ENCODE results near the gene ACYP2.

The ACYP2 gene

DNA sequence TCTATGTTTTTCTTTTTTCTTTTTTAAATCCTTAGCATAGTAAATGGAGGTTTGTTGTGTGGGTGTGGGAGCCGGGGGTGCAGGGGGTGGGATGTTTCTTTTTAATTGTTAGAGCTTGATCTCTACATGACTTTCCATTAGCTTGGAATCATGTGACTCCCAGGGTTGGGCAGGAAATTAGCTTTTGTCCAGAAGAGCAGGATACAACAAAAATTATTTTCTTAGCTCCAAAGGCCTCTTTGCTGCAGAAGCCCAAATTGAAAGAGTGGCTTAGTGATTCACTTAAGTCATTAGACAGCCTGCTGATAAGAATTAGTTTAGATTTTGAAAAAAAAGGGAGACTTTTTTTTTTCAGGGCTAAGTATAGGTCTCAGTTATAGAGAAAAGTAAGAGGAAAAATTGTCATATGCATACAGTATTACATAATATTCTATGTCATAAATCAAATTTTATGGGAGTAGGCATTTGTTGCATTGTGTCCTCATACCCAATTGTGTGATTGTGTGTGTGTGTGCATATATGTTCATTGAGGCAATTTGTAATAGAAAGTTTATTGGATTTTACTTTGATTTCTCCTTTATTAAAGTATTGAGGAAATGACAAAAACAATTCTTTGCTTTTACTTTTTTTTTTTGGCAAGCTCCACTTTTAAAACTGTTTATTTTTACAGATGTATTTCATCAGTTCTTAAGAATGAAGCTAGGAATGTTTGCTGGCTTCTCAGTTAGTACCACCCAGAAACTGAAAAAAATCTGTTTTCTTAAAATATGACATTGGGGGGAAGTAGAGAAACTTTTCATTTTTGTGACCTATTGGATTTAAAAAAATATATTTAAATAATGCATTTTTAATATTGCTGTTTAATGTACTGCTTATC lies 93.2 kb downstream of the ACYP2 start:
- H3K4me1 ChIP-seq (ENCODE audit: control extremely low read depth in 1 of 4, control insufficient read depth in 4 of 4, insufficient read depth in 4 of 4, low read length in 3 of 4) = peaks cover 0 to 3% (median 0%) of the 10 kb centered on the region in 4 experiments
- ChIA-PET CTCF (interaction anchor here (0.9 to 4.1 kb wide), 5 partner anchors 12 to 294 kb away, joined by 3 to 26 read pairs (median 5); no protein-coding TSS in a partner anchor), POLR2A (interaction anchor here (0.7 kb wide), 1 partner anchor 293 kb away, joined by 5 read pairs; no protein-coding TSS in a partner anchor)
- WGBS (ENCODE audit: insufficient coverage) = no CpG with 5 or more reads among the region's 1 CpG
- H3K27ac ChIP-seq (ENCODE audit: insufficient read depth in 1 of 2, low read depth in 1 of 2, low read length in 2 of 2, poor library complexity in 1 of 2, severe bottlenecking in 2 of 2) = no peak overlapping the region
- peak in 2 of 3 donors; percentile 9 to 12 for DNase-seq
- H3K4me3 ChIP-seq (ENCODE audit: control insufficient read depth in 1 of 7, extremely low read depth in 1 of 7, insufficient read depth in 4 of 7, low read depth in 2 of 7, low read length in 6 of 7) = no peak overlapping the region
- H3K36me3 ChIP-seq (ENCODE audit: control insufficient read depth in 4 of 4, insufficient read depth in 4 of 4, low read length in 3 of 4) = no peaks in the 10 kb centered on the region
- peaks cover 0 to 2% (median 0%) of the 10 kb centered on the region in 5 experiments for H3K9me3 ChIP-seq (ENCODE audit: control extremely low read depth in 1 of 5, control insufficient read depth in 4 of 5, insufficient read depth in 2 of 5, low read depth in 1 of 5, low read length in 4 of 5)
- H3K27me3 ChIP-seq (replicated peaks in 2 of 5; ENCODE audit: control insufficient read depth in 4 of 5, insufficient read depth in 5 of 5, low read length in 4 of 5) = no peaks in the 10 kb centered on the region

- no peak overlapping the region for H3K27ac ChIP-seq (ENCODE audit: insufficient read depth in 1 of 2, low read depth in 1 of 2, low read length in 2 of 2, poor library complexity in 1 of 2, severe bottlenecking in 2 of 2)
- WGBS (ENCODE audit: insufficient coverage) = 100% methylated on average over 3 of the region's 3 CpGs
- H3K4me1 ChIP-seq (ENCODE audit: control extremely low read depth in 1 of 4, control insufficient read depth in 4 of 4, insufficient read depth in 4 of 4, low read length in 3 of 4) = peaks cover 0 to 3% (median 0%) of the 10 kb centered on the region in 4 experiments
- ChIA-PET CTCF (interaction anchor here (1.1 to 2.1 kb wide), 2 partner anchors 13 to 18 kb away, joined by 3 to 7 read pairs; no protein-coding TSS in a partner anchor), POLR2A (interaction anchor here (0.7 kb wide), 1 partner anchor 292 kb away, joined by 5 read pairs; no protein-coding TSS in a partner anchor)
- H3K9me3 ChIP-seq (ENCODE audit: control extremely low read depth in 1 of 5, control insufficient read depth in 4 of 5, insufficient read depth in 2 of 5, low read depth in 1 of 5, low read length in 4 of 5) = peaks cover 0 to 4% (median 0%) of the 10 kb centered on the region in 5 experiments
- no peaks in the 10 kb centered on the region for H3K36me3 ChIP-seq (ENCODE audit: control insufficient read depth in 4 of 4, insufficient read depth in 4 of 4, low read length in 3 of 4)
- H3K4me3 ChIP-seq (ENCODE audit: control insufficient read depth in 1 of 7, extremely low read depth in 1 of 7, insufficient read depth in 4 of 7, low read depth in 2 of 7, low read length in 6 of 7) = no peak overlapping the region
- no peaks in the 10 kb centered on the region for H3K27me3 ChIP-seq (replicated peaks in 2 of 5; ENCODE audit: control insufficient read depth in 4 of 5, insufficient read depth in 5 of 5, low read length in 4 of 5)
- no peak for DNase-seq
Observed at GRCh38 chr2:54209379-54209778, 94.0 kb downstream of the ACYP2 start.

DNA sequence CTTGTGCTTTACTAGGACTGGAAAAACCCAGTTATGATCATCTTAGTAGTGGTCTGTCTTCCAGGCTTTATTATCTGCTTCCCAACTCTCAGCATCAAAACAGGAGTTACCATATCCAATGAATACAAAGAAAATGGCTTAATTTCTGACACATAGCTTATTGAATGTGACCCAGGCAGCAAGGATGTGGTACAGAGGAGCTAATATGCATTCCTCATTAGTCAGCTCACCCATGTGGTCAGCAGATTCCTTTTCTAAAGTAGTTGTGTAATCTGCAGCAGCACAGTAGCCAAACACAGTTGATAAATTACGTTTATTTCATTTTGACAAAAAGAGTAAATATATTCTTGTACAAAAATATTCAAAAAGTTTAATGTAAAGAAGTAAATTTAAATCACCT lies 97.0 kb downstream of the ACYP2 start:
- Histone ChIP-seq H3K4me1 (ENCODE audit: control extremely low read depth in 1 of 4, control insufficient read depth in 4 of 4, insufficient read depth in 4 of 4, low read length in 3 of 4) (peaks cover 0 to 3% (median 0%) of the 10 kb centered on the region in 4 experiments), H3K4me3 (ENCODE audit: control insufficient read depth in 1 of 7, extremely low read depth in 1 of 7, insufficient read depth in 4 of 7, low read depth in 2 of 7, low read length in 6 of 7) (no peak overlapping the region), H3K36me3 (ENCODE audit: control insufficient read depth in 4 of 4, insufficient read depth in 4 of 4, low read length in 3 of 4) (no peaks in the 10 kb centered on the region), H3K27me3 (replicated peaks in 2 of 5; ENCODE audit: control insufficient read depth in 4 of 5, insufficient read depth in 5 of 5, low read length in 4 of 5) (no peaks in the 10 kb centered on the region), H3K9me3 (ENCODE audit: control extremely low read depth in 1 of 5, control insufficient read depth in 4 of 5, insufficient read depth in 2 of 5, low read depth in 1 of 5, low read length in 4 of 5) (peaks cover 0 to 4% (median 2%) of the 10 kb centered on the region in 5 experiments), H3K27ac (ENCODE audit: insufficient read depth in 1 of 2, low read depth in 1 of 2, low read length in 2 of 2, poor library complexity in 1 of 2, severe bottlenecking in 2 of 2) (no peak overlapping the region)
- WGBS (ENCODE audit: insufficient coverage) = no CpG with 5 or more reads among the region's 1 CpG
- no peak for DNase-seq
- ChIA-PET CTCF (no interaction called here), POLR2A (no interaction called here)

GRCh38 chr2:54213082-54213481 lies 97.7 kb downstream of the ACYP2 start:
- Histone ChIP-seq H3K36me3 (ENCODE audit: control insufficient read depth in 4 of 4, insufficient read depth in 4 of 4, low read length in 3 of 4) (no peaks in the 10 kb centered on the region), H3K9me3 (ENCODE audit: control extremely low read depth in 1 of 5, control insufficient read depth in 4 of 5, insufficient read depth in 2 of 5, low read depth in 1 of 5, low read length in 4 of 5) (peaks cover 0 to 4% (median 2%) of the 10 kb centered on the region in 5 experiments), H3K4me1 (ENCODE audit: control extremely low read depth in 1 of 4, control insufficient read depth in 4 of 4, insufficient read depth in 4 of 4, low read length in 3 of 4) (peaks cover 0 to 3% (median 0%) of the 10 kb centered on the region in 4 experiments), H3K27ac (ENCODE audit: insufficient read depth in 1 of 2, low read depth in 1 of 2, low read length in 2 of 2, poor library complexity in 1 of 2, severe bottlenecking in 2 of 2) (no peak overlapping the region), H3K4me3 (ENCODE audit: control insufficient read depth in 1 of 7, extremely low read depth in 1 of 7, insufficient read depth in 4 of 7, low read depth in 2 of 7, low read length in 6 of 7) (no peak overlapping the region), H3K27me3 (replicated peaks in 2 of 5; ENCODE audit: control insufficient read depth in 4 of 5, insufficient read depth in 5 of 5, low read length in 4 of 5) (no peaks in the 10 kb centered on the region)
- DNase-seq = no peak
- ChIA-PET CTCF (no interaction called here), POLR2A (no interaction called here)
- 100% methylated on average over 1 of the region's 4 CpGs for WGBS (ENCODE audit: insufficient coverage)

DNA sequence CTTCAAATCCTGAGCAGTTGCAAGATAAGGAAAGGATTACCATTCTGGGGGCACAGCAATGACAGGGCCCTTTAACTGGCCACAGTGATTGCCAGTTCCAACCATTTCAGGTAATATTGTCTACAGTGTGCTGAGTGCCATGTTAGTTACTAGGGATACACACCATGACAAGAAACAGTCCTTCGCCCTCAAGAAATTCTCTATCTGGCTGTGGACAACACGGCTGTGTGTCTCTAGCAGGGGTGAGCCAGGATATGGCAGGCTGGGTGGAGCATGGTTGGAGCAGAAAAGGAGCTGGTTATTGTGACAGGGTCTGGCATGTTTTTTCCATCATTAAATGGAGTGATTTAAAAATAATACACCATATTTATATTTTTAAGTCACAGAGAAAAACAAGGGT lies 109.6 kb downstream of the ACYP2 start:
- 100% methylated on average over 1 of the region's 2 CpGs for WGBS (ENCODE audit: insufficient coverage)
- POLR2A ChIA-PET = no interaction called here

DNA sequence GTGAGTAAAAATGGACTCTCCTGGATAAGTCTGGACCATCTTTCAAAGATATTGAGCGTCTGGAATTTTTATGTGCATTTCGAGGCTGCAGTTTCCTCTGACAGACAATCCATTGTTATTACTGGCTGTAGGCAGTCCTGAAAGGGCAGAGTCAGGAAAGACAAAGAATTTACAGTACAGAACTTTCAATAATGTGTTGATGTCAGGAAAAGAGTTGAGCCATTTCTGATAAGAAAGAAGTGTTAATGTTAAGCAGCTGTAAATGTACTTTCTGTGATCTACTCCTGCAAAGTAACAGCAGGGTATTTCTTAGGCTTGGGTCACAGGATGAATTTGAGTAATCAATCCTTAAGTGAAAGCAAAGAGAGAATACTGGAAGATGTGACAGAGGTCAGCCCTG lies 110.8 kb downstream of the ACYP2 start:
- DNase-seq = no peak
- WGBS (ENCODE audit: insufficient coverage) = 100% methylated on average over 2 of the region's 2 CpGs
- CTCF ChIA-PET = no interaction called here
- Histone ChIP-seq H3K4me1 (ENCODE audit: control extremely low read depth in 1 of 4, control insufficient read depth in 4 of 4, insufficient read depth in 4 of 4, low read length in 3 of 4) (no peaks in the 10 kb centered on the region), H3K36me3 (ENCODE audit: control insufficient read depth in 4 of 4, insufficient read depth in 4 of 4, low read length in 3 of 4) (no peaks in the 10 kb centered on the region), H3K4me3 (ENCODE audit: control insufficient read depth in 1 of 7, extremely low read depth in 1 of 7, insufficient read depth in 4 of 7, low read depth in 2 of 7, low read length in 6 of 7) (no peak overlapping the region), H3K9me3 (ENCODE audit: control extremely low read depth in 1 of 5, control insufficient read depth in 4 of 5, insufficient read depth in 2 of 5, low read depth in 1 of 5, low read length in 4 of 5) (peaks cover 0 to 2% (median 0%) of the 10 kb centered on the region in 5 experiments), H3K27ac (ENCODE audit: insufficient read depth in 1 of 2, low read depth in 1 of 2, low read length in 2 of 2, poor library complexity in 1 of 2, severe bottlenecking in 2 of 2) (no peak overlapping the region), H3K27me3 (replicated peaks in 2 of 5; ENCODE audit: control insufficient read depth in 4 of 5, insufficient read depth in 5 of 5, low read length in 4 of 5) (no peaks in the 10 kb centered on the region)
- POLR2A ChIA-PET = no interaction called here

More for the DNA sequence above, 109.6 kb downstream of the ACYP2 start:
- Histone ChIP-seq H3K36me3 (ENCODE audit: control insufficient read depth in 4 of 4, insufficient read depth in 4 of 4, low read length in 3 of 4) (no peaks in the 10 kb centered on the region), H3K27me3 (replicated peaks in 2 of 5; ENCODE audit: control insufficient read depth in 4 of 5, insufficient read depth in 5 of 5, low read length in 4 of 5) (no peaks in the 10 kb centered on the region), H3K9me3 (ENCODE audit: control extremely low read depth in 1 of 5, control insufficient read depth in 4 of 5, insufficient read depth in 2 of 5, low read depth in 1 of 5, low read length in 4 of 5) (peaks cover 0 to 2% (median 0%) of the 10 kb centered on the region in 5 experiments), H3K4me3 (ENCODE audit: control insufficient read depth in 1 of 7, extremely low read depth in 1 of 7, insufficient read depth in 4 of 7, low read depth in 2 of 7, low read length in 6 of 7) (no peak overlapping the region), H3K4me1 (ENCODE audit: control extremely low read depth in 1 of 4, control insufficient read depth in 4 of 4, insufficient read depth in 4 of 4, low read length in 3 of 4) (no peaks in the 10 kb centered on the region), H3K27ac (ENCODE audit: insufficient read depth in 1 of 2, low read depth in 1 of 2, low read length in 2 of 2, poor library complexity in 1 of 2, severe bottlenecking in 2 of 2) (no peak overlapping the region)
- CTCF ChIA-PET = no interaction called here
- no peak for DNase-seq

DNA sequence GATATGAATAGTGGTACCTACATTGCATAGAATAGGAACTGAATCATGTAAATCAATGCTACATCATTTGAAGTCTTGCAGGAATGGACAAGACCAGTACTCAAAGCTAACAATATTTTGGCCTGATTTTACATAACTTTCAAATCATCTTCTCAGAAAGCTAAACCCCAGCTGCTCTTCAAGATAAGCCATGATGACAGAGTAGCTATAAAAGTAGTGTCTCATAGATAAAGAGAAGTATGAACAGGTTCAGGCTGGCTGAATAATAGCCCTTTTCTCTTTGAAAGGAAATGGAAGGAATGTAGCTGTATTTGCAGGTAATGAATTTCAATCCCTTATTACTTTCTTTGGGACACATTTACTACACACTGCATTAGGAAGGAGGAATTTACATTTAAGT lies 112.4 kb downstream of the ACYP2 start:
- no peaks in the 10 kb centered on the region for H3K36me3 ChIP-seq (ENCODE audit: control insufficient read depth in 4 of 4, insufficient read depth in 4 of 4, low read length in 3 of 4)
- POLR2A ChIA-PET = no interaction called here
- no peak overlapping the region for H3K27ac ChIP-seq (ENCODE audit: insufficient read depth in 1 of 2, low read depth in 1 of 2, low read length in 2 of 2, poor library complexity in 1 of 2, severe bottlenecking in 2 of 2)
- H3K4me3 ChIP-seq (ENCODE audit: control insufficient read depth in 1 of 7, extremely low read depth in 1 of 7, insufficient read depth in 4 of 7, low read depth in 2 of 7, low read length in 6 of 7) = no peak overlapping the region
- peaks cover 0 to 5% (median 0%) of the 10 kb centered on the region in 5 experiments for H3K9me3 ChIP-seq (ENCODE audit: control extremely low read depth in 1 of 5, control insufficient read depth in 4 of 5, insufficient read depth in 2 of 5, low read depth in 1 of 5, low read length in 4 of 5)
- peak in 2 of 3 donors; percentile 5 to 28 for DNase-seq
- CTCF ChIA-PET = interaction anchor here (0.7 to 1.0 kb wide), 2 partner anchors 18 to 19 kb away, joined by 3 read pairs; no protein-coding TSS in a partner anchor
- H3K4me1 ChIP-seq (ENCODE audit: control extremely low read depth in 1 of 4, control insufficient read depth in 4 of 4, insufficient read depth in 4 of 4, low read length in 3 of 4) = no peaks in the 10 kb centered on the region
- no peaks in the 10 kb centered on the region for H3K27me3 ChIP-seq (replicated peaks in 2 of 5; ENCODE audit: control insufficient read depth in 4 of 5, insufficient read depth in 5 of 5, low read length in 4 of 5)
